ENCODE measurements around the gene FBXL16. TPM values are rescaled to one million over a fixed set of nuclear protein-coding genes. Genes with fewer than 3 reads are reported as not detected.

The FBXL16 gene
- total and polyA plus RNA-seq, 2 of the 13 experiments (the other 11 are each of a cell fraction or from before 2014, with no cell fraction given), result 0.22 to 2.0 TPM

DNA sequence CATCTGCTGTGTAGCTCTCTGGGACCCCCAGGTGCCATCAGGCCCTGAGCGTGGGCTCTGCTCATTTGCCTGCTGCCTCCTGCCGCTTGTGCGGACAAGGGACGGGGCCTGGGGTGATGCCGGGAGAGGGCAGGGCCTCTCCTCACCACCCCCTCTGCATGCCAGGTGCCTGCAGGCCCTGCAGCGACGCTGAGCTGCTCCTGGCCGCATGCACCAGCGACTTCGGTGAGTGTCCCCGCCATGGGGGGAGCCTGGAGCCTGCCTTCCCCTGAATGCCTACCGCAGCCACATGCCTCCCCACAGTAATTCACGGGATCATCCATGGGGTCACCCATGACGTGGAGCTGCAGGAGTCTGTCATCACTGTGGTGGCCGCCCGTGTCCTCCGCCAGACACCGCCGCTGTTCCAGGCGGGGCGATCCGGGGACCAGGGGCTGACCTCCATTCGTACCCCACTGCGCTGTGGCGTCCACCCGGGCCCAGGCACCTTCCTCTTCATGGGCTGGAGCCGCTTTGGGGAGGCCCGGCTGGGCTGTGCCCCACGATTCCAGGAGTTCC lies 11.2 kb upstream of the FBXL16 start:
- Histone ChIP-seq H3K79me2 (ENCODE audit: insufficient read depth, low read length) (peaks cover 3% of the 10 kb centered on the region), H3K9me3 (ENCODE audit: low read length) (no peaks in the 10 kb centered on the region), H3K4me2 (ENCODE audit: low read depth, low read length) (peak overlapping the region; percentile 92; the same call in 1 of the 2 replicates), H3K4me1 (ENCODE audit: insufficient read depth, low read length) (peaks cover 56% of the 10 kb centered on the region), H3K9ac (ENCODE audit: insufficient read depth, low read depth, low read length) (no peak overlapping the region), H3K36me3 (replicated peaks in 1 of 2; ENCODE audit: control insufficient read depth in 1 of 2, insufficient read depth in 2 of 2, low read length in 2 of 2) (no peaks in the 10 kb centered on the region), H2AFZ (ENCODE audit: low read length) (no peak overlapping the region), H3K27ac (ENCODE audit: extremely low read length, insufficient read depth, low read length) (no peak overlapping the region), H3K27me3 (ENCODE audit: control insufficient read depth in 1 of 2, insufficient read depth in 2 of 2, low read length in 2 of 2) (no peaks in the 10 kb centered on the region), H4K20me1 (ENCODE audit: insufficient read depth, low read length) (peaks cover 5% of the 10 kb centered on the region), H3K4me3 (replicated peaks in 1 of 3; ENCODE audit: insufficient read depth in 1 of 3, low read depth in 2 of 3, low read length in 3 of 3) (0 out of 6 replicates have a peak overlapping the region, but pooled peaks of 1 of the 3 experiments have one; percentile 77)
- 96% methylated on average over 5 of the region's 29 CpGs for WGBS (ENCODE audit: low lambda C conversion rate)
- no TSS peak for BruUV-seq (replicated peaks)
- in situ Hi-C loops (cut with HindIII; ENCODE audit: extremely low pct_ligation_motif_present, low pct_unique_long_range_greater_than_20kb) (no loop called here), intact Hi-C loops (cut with micrococcal nuclease; ENCODE audit: unreplicated experiment) (no loop called here)
- DNase-seq (ENCODE audit: low spot score) (no peak), FAIRE-seq (no peak), ATAC-seq (no peak)
- ChIA-PET CTCF (ENCODE audit: low intra/inter-chr PET ratio, low total read pairs) (no interaction called here), POLR2A (interaction anchor here (1.2 to 2.4 kb wide), 5 partner anchors 8 to 44 kb away, joined by 7 to 14 read pairs (median 9); partner anchors contain the start of genes CCDC78, CIAO3, HAGHL and MSLN)
- TF ChIP-seq HIVEP1 (CRISPR knock-in tag; IDR thresholded peaks at IDR 0.05) (no peak), TBX2 (CRISPR knock-in tag; IDR thresholded peaks at IDR 0.05; ENCODE audit: borderline replicate concordance) (0 out of 2 replicates have a peak, but pooled peaks have one; percentile 3), AGO1 (IDR thresholded peaks at IDR 0.05; ENCODE audit: low read depth, low read length, poor library complexity, severe bottlenecking) (peak; percentile 23), FOXM1 (CRISPR knock-in tag; IDR thresholded peaks at IDR 0.05) (no peak), AGO2 (optimal IDR thresholded peaks at IDR 0.05; ENCODE audit: low read depth, low read length) (peak; percentile 73), HNRNPLL (IDR thresholded peaks at IDR 0.05; ENCODE audit: low read depth, low read length, poor library complexity, severe bottlenecking) (peak; percentile 7), ZNF570 (CRISPR knock-in tag; IDR thresholded peaks at IDR 0.05; ENCODE audit: borderline replicate concordance) (no peak), ZNF446 (CRISPR knock-in tag; IDR thresholded peaks at IDR 0.05) (no peak)

DNA sequence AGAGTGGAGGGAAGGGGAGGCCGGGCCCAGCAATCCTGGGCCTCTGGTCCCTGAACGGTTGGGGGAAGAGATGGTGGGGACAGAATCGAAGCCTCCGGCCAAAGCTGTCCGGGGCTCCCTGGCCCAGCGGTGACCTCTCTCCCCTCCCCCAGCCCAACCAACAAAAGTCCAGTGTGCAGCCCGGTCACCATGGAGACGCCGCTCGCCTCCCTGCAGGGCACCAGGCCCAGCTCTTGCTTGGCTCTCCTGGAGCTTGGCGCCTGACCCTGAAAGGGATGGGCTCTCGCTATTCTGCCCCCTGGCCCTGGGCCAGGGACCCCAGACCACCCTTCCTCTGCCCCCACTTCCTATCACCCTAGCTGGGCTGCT lies 10.6 kb upstream of the FBXL16 start:
- ChIA-PET CTCF (ENCODE audit: low intra/inter-chr PET ratio, low total read pairs) (no interaction called here), POLR2A (interaction anchor here (1.2 to 2.4 kb wide), 5 partner anchors 9 to 45 kb away, joined by 7 to 14 read pairs (median 9); partner anchors contain the start of genes CCDC78, CIAO3, HAGHL and MSLN)
- Histone ChIP-seq H3K79me2 (ENCODE audit: insufficient read depth, low read length) (peaks cover 3% of the 10 kb centered on the region), H3K4me3 (replicated peaks in 1 of 3; ENCODE audit: insufficient read depth in 1 of 3, low read depth in 2 of 3, low read length in 3 of 3) (peak overlapping the region; percentile 37 to 77 (median 56); a peak in 5 of 6 replicates), H3K9ac (ENCODE audit: insufficient read depth, low read depth, low read length) (peak overlapping the region; percentile 54), H3K27me3 (ENCODE audit: control insufficient read depth in 1 of 2, insufficient read depth in 2 of 2, low read length in 2 of 2) (peaks cover 0 to 3% of the 10 kb centered on the region in 2 experiments; a peak in 2 of 5 replicates), H2AFZ (ENCODE audit: low read length) (no peak overlapping the region), H3K27ac (ENCODE audit: extremely low read length, insufficient read depth, low read length) (peak overlapping the region; percentile 45), H4K20me1 (ENCODE audit: insufficient read depth, low read length) (peaks cover 5% of the 10 kb centered on the region), H3K4me1 (ENCODE audit: insufficient read depth, low read length) (peaks cover 51% of the 10 kb centered on the region), H3K4me2 (ENCODE audit: low read depth, low read length) (peak overlapping the region; percentile 92), H3K36me3 (replicated peaks in 1 of 2; ENCODE audit: control insufficient read depth in 1 of 2, insufficient read depth in 2 of 2, low read length in 2 of 2) (no peaks in the 10 kb centered on the region), H3K9me3 (ENCODE audit: low read length) (no peaks in the 10 kb centered on the region)
- FAIRE-seq (peak; percentile 64), ATAC-seq (peak; percentile 40), DNase-seq (ENCODE audit: low spot score) (peak; percentile 80)
- 7% methylated on average over 3 of the region's 12 CpGs for WGBS (ENCODE audit: low lambda C conversion rate)
- in situ Hi-C loops (cut with HindIII; ENCODE audit: extremely low pct_ligation_motif_present, low pct_unique_long_range_greater_than_20kb), result no loop called here
- intact Hi-C loops (cut with micrococcal nuclease; ENCODE audit: unreplicated experiment), result no loop called here
- no TSS peak for BruUV-seq (replicated peaks)
- TF ChIP-seq RFX1 (IDR thresholded peaks at IDR 0.05), result peak; percentile 65
- TF ChIP-seq KLF12 (CRISPR knock-in tag; IDR thresholded peaks at IDR 0.05; ENCODE audit: borderline replicate concordance), result no peak
- TF ChIP-seq KDM6A (CRISPR knock-in tag; IDR thresholded peaks at IDR 0.05; ENCODE audit: low read depth), result 0 out of 2 replicates have a peak, but pooled peaks have one; percentile 37
- peak; percentile 38; the same call in 1 of the 2 replicates for TF ChIP-seq ZBTB7B (CRISPR knock-in tag; IDR thresholded peaks at IDR 0.05)
- TF ChIP-seq HDAC1 (CRISPR knock-in tag; IDR thresholded peaks at IDR 0.05), result 0 out of 2 replicates have a peak, but pooled peaks have one; percentile 39
- TF ChIP-seq NR2C2 (CRISPR knock-in tag; IDR thresholded peaks at IDR 0.05; ENCODE audit: borderline replicate concordance), result peak; percentile 54
- TF ChIP-seq, protein P1, sequence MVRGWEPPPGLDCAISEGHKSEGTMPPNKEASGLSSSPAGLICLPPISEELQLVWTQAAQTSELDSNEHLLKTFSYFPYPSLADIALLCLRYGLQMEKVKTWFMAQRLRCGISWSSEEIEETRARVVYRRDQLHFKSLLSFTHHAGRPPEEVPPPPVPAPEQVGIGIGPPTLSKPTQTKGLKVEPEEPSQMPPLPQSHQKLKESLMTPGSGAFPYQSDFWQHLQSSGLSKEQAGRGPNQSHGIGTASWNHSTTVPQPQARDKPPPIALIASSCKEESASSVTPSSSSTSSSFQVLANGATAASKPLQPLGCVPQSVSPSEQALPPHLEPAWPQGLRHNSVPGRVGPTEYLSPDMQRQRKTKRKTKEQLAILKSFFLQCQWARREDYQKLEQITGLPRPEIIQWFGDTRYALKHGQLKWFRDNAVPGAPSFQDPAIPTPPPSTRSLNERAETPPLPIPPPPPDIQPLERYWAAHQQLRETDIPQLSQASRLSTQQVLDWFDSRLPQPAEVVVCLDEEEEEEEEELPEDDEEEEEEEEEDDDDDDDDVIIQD (CRISPR knock-in tag; IDR thresholded peaks at IDR 0.05; ENCODE audit: low read depth), result no peak
